GM12873 (cell line): ENCODE results near the gene OXER1.

Experiments used
- TF ChIP-seq, protein P1 (sequence below): IDR thresholded peaks from 2 replicates; pipeline ENCODE4 v1.5.1; 2012; ENCODE audit warnings: low read depth, mild to moderate bottlenecking, moderate library complexity, low read length, control low read depth; ENCODE audit not compliant: insufficient read depth; ENCODE audit errors: missing control alignments

Gene OXER1

DNA sequence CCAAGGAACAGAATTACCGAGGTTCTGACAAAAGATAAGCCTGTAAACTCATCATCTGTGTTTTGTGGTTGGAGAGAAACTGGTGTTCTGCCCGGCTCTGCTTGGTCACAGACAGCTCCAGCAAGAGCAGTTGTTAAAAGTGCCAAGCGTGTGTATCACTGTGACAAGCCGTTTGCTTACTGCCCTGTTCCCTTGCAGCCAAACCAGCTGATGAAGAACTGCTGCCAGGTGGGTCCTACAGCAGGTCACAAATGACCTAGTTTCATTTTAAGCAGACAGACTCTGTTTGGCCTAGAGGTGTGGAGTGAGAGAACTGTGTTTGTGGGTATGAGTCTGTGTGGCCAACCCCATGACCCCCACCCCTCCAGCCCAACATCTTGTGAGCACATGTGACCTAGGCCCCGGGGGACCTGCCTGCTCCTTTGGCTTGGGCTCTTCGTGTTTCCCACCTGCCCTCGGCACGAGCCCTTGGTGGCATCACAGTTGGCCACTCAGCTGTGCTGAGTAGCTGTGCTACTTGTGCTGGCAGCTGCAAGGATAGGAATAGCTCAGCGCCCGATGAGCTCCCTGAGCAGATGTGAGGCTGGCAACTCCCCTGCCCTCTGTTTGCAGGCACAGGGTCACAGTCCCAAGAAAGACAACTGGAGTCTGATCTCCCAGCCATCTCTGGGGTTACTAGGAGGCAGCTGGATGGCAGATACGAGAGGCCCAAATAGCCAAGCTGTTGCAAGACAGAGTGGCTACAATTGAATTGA, 9.7 kb downstream of the OXER1 start:
- TF ChIP-seq, protein P1, sequence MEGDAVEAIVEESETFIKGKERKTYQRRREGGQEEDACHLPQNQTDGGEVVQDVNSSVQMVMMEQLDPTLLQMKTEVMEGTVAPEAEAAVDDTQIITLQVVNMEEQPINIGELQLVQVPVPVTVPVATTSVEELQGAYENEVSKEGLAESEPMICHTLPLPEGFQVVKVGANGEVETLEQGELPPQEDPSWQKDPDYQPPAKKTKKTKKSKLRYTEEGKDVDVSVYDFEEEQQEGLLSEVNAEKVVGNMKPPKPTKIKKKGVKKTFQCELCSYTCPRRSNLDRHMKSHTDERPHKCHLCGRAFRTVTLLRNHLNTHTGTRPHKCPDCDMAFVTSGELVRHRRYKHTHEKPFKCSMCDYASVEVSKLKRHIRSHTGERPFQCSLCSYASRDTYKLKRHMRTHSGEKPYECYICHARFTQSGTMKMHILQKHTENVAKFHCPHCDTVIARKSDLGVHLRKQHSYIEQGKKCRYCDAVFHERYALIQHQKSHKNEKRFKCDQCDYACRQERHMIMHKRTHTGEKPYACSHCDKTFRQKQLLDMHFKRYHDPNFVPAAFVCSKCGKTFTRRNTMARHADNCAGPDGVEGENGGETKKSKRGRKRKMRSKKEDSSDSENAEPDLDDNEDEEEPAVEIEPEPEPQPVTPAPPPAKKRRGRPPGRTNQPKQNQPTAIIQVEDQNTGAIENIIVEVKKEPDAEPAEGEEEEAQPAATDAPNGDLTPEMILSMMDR: no peak

DNA sequence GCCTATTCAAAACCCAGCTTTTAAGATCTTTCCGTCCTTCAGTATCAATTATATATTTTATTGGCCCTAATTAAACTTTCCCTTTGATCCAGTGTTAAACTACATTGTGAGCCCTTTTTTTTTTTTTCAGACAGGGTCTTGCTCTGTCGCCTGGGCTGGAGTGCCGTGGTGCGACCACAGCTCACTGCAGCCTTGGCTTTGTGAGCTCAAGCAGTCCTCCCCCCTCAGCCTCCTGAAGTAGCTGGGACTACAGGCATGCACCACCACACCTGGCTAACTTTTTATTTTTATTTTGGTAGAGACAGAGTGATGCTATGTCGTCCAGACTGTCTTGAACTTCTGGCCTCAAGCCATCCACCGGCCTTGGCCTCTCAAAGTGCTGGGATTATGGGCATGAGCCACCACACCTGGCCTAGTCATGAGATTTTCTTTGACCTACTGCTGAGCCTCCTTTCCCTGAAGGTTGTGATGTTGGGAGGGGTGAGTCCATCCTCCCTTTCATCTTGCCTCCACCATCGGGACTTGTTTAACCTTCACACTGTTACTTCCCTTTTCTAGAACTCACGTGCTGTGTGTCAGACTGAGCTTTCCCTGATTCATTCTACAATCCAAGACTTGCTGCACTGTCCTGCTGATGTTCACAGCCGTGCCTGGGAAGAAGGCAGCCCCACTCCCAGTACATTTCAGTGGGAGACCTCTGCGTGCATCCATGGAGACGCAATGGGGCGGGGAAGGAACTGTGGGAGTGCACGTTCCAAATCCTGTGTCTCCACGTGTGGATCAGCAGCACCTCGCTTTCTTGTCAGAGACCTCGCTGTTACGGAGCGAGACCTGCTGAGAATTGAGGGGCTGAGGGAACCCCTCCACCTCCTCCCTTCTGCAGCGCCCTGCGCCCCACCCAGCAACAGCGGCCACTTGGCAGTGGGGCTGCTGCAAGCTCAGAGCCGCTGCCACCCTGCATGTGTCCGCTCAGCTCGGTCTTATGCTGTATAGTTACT, 10.8 kb downstream of the OXER1 start:
- TF ChIP-seq, protein P1: no peak

DNA sequence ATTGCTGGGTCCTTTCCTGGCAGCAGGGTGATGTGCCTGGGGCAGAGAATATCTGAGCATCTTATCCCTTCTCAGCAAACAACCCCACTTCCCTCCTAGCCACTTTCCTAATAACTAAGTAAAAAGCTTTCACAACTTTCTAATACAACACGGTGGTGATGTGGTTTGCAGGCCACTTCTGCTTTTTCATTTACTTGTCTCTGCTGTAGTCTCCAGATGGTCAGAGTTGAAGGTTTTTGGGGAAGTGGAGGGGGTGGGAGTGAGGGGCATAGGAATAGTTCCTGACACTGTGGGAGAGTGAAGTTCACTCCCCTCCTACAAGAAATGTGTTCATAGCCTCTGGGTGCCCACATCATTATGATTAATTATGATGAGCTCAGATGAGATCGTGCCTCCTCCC, 11.6 kb downstream of the OXER1 start:
- TF ChIP-seq, protein P1: no peak

DNA sequence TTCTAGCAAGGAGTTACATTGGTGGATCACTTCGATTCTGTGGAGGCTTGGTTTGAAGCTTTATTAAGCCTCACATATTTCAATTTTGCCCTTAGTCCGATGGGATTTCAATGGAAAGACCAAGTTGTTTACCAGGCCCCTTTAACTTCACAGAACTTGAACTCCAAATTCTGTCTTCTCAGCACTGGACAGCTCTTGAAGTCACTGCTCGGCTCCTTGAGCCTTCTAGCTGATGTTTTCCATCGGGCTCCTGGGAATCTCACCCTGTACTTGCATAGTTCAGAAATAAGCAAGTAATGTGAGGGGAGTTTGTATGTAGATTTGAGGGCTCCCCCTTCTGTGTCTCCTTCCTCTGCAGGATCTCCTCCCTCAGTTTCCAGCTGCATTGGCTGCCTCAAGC, 15.1 kb downstream of the OXER1 start:
- TF ChIP-seq, protein P1: no peak

DNA sequence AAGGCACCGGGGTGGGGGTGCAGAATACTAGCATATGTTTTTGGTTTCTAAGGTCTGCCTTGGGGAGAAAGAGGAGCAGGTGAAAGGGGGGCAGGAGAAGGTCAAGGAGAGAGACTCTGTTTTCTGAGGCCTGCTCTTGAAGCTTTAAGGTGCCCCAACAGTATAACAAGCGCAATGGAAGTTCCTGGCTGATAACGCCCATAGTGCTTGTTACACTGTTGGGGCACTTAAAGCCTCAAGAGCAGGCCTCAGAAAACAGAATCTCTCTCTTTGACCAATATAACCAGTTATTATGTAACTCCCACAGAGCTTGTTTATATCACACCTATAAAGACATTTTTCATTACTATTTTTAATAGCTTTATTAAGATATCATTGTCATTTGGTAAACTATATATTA, 16.5 kb downstream of the OXER1 start:
- TF ChIP-seq, protein P1: no peak

DNA sequence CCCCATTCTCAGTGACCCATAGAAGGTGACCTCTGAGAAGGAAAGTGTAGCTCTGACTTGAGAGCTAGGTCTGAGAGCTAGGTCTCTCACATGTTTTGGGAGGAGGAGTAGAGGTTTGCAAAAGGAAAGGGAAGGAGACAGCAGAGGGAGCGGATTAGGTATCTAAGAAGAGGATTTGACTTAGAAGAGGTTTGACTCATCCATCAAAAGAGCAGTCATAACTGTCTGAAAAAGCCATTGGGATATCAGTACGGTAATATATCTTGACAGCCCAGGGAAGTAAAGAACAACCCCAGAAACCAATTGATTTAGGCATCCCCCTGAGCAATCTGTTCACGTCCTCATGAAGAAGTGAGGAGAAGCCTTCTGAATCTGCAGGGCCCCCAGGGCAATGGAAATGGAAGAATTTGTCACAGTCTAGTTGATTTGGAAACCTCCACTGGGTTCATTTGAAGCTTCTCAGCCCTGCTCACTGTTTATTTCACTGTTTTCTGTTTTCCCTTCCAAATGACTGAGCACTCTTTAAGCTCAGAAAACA, 19.3 kb downstream of the OXER1 start:
- TF ChIP-seq, protein P1: no peak

DNA sequence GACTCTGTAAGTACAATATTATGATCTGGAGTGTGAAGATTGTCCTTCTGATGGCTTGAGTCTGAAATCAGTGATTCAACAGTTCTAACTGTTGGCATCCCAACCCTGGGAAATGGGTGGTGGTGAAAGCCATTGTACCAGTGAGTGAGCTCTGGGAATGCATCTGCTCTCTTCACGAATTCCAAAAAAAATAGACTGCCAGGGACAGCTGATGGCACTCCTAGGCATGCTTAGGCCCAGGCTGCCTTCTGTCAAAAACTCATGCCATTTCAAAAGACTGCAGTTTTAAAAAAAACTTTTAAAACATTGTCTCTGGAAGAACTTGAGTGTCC, 20.3 kb downstream of the OXER1 start:
- TF ChIP-seq, protein P1: no peak
